ENCODE data around the gene TAAR5. TPM values are rescaled to one million over a fixed set of nuclear protein-coding genes. Genes with fewer than 3 reads are reported as not detected.

Gene TAAR5
- polyA plus RNA-seq, 1 donor from 2014 or later: not detected

DNA sequence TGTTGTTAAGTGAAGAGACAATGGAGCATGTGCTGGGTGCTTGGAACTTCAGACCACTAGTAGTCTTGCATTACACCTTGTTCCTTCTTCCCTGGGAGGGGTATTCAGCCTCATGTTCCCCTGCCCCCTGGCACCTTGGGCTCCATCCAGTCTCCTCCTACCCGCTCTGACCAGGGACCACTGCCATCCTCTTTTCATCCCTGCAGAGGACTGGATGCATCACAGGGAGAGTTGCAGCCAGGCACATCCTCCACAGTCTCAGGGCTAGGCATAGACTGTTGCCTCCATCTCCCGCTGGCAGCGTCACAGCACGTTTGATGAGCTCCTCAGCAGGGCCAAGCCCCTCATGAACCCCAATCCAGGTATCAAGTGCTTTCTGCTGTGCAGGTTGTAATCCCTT, 38.3 kb downstream of the TAAR5 start:
- Histone ChIP-seq H3K9ac (ENCODE audit: low read length) (no peak overlapping the region), H2AFZ (ENCODE audit: low read depth, low read length) (no peak overlapping the region), H3K27ac (ENCODE audit: low read length) (no peak overlapping the region), H3K9me2 (ENCODE audit: insufficient read depth, low read length) (no peaks in the 10 kb centered on the region), H3K9me3 (ENCODE audit: low read length) (no peaks in the 10 kb centered on the region), H3F3A (ENCODE audit: insufficient read depth, low read length, poor library complexity, severe bottlenecking) (no peaks in the 10 kb centered on the region), H3K4me3 (ENCODE audit: low read length) (no peak overlapping the region), H3K79me2 (replicated peaks; ENCODE audit: insufficient read depth, low read length) (no peaks in the 10 kb centered on the region), H3K36me3 (ENCODE audit: insufficient read depth, low read length) (no peaks in the 10 kb centered on the region), H4K20me1 (ENCODE audit: insufficient read depth) (no peaks in the 10 kb centered on the region), H3K27me3 (ENCODE audit: insufficient read depth, low read depth, low read length) (no peaks in the 10 kb centered on the region), H3K4me2 (ENCODE audit: low read length) (no peak overlapping the region)
- TF ChIP-seq TAF1 (IDR thresholded peaks at IDR 0.05; ENCODE audit: low read depth) (no peak), CTCF (IDR thresholded peaks at IDR 0.05; ENCODE audit: poor library complexity, severe bottlenecking) (no peak), RAD21 (conservative IDR thresholded peaks at IDR 0.05) (no peak), SMC3 (conservative IDR thresholded peaks at IDR 0.05; ENCODE audit: poor library complexity) (no peak), EP300 (conservative IDR thresholded peaks at IDR 0.05; ENCODE audit: poor library complexity, severe bottlenecking) (no peak), EZH2 (IDR thresholded peaks at IDR 0.05; ENCODE audit: borderline replicate concordance, insufficient read depth, low read length, poor library complexity, severe bottlenecking) (no peak), POLR2AphosphoS5 (IDR thresholded peaks at IDR 0.05) (no peak), REST (IDR thresholded peaks at IDR 0.05; ENCODE audit: borderline replicate concordance) (no peak), MXI1 (conservative IDR thresholded peaks at IDR 0.05; ENCODE audit: poor library complexity, severe bottlenecking) (no peak)

- TF ChIP-seq EZH2 (IDR thresholded peaks at IDR 0.05; ENCODE audit: borderline replicate concordance, insufficient read depth, low read length, poor library complexity, severe bottlenecking) (no peak), RAD21 (conservative IDR thresholded peaks at IDR 0.05) (no peak), MXI1 (conservative IDR thresholded peaks at IDR 0.05; ENCODE audit: poor library complexity, severe bottlenecking) (no peak), TAF1 (IDR thresholded peaks at IDR 0.05; ENCODE audit: low read depth) (no peak), EP300 (conservative IDR thresholded peaks at IDR 0.05; ENCODE audit: poor library complexity, severe bottlenecking) (no peak), CTCF (IDR thresholded peaks at IDR 0.05; ENCODE audit: poor library complexity, severe bottlenecking) (no peak), POLR2AphosphoS5 (IDR thresholded peaks at IDR 0.05) (no peak), SMC3 (conservative IDR thresholded peaks at IDR 0.05; ENCODE audit: poor library complexity) (no peak), REST (IDR thresholded peaks at IDR 0.05; ENCODE audit: borderline replicate concordance) (no peak)
Measured at GRCh38 chr6:132548746-132549463, 40.6 kb downstream of the TAAR5 start.

More at GRCh38 chr6:132548746-132549463, 40.6 kb downstream of the TAAR5 start:
- H3K36me3 ChIP-seq (ENCODE audit: insufficient read depth, low read length): no peaks in the 10 kb centered on the region
- H3K27ac ChIP-seq (ENCODE audit: low read length): no peak overlapping the region
- H2AFZ ChIP-seq (ENCODE audit: low read depth, low read length): no peak overlapping the region
- no peaks in the 10 kb centered on the region for H3K27me3 ChIP-seq (ENCODE audit: insufficient read depth, low read depth, low read length)
- H3K9me2 ChIP-seq (ENCODE audit: insufficient read depth, low read length): no peaks in the 10 kb centered on the region
- H3K9ac ChIP-seq (ENCODE audit: low read length): no peak overlapping the region
- H3K79me2 ChIP-seq (replicated peaks; ENCODE audit: insufficient read depth, low read length): no peaks in the 10 kb centered on the region
- no peaks in the 10 kb centered on the region for H3F3A ChIP-seq (ENCODE audit: insufficient read depth, low read length, poor library complexity, severe bottlenecking)
- H4K20me1 ChIP-seq (ENCODE audit: insufficient read depth): no peaks in the 10 kb centered on the region
- H3K9me3 ChIP-seq (ENCODE audit: low read length): no peaks in the 10 kb centered on the region
- H3K4me3 ChIP-seq (ENCODE audit: low read length): no peak overlapping the region
- H3K4me2 ChIP-seq (ENCODE audit: low read length): no peak overlapping the region
